HG03064 (cell line): ENCODE measurements around the gene SPINT3.

Source experiments
- ATAC-seq: cut with Tn5 transposase; IDR thresholded peaks from one replicate; pipeline ENCODE4 v1.9.1; 2021; ENCODE audit warnings: low read depth; ENCODE audit not compliant: unreplicated experiment

Gene SPINT3

GRCh38 chr20:45463709-45464108, 51.7 kb downstream of the SPINT3 start:
- no peak for ATAC-seq

GRCh38 chr20:45462711-45463509, 52.5 kb downstream of the SPINT3 start:
- ATAC-seq, result no peak
